Left colon (tissue), 2 donors: ENCODE results near the gene CA6. TPM values are rescaled to one million over a fixed set of nuclear protein-coding genes. Genes with fewer than 3 reads are reported as not detected.
"Not testable (repeated sequence)": the region's sequence is repeated elsewhere in the genome, so short reads cannot be mapped to it uniquely, and the experiment has no call there.

Experiments used
- ATAC-seq: fragments of 200-7000 bp; cut with Tn5 transposase; one replicate; pipeline ENCODE4 v1.9.1; 2020; ENCODE audit warnings: mild to moderate bottlenecking, moderate library complexity
- DNase-seq, 2 donors: peaks; one replicate each; pipeline ENCODE4 v3.0.0-alpha.2; 2020
- intact Hi-C, 2 donors: fragments of 100-400 bp; cut with DNase I in 1 of 2; cut with micrococcal nuclease in 1 of 2; formaldehyde crosslinking; loops; one replicate each; pipeline versions ENCODE4 v1.11.2 to v1.14.0; 2022; cut with DNase I, micrococcal nuclease
- total RNA-seq, 2 donors: library from RNA; stranded (reverse); fragmentation: NEBNext Ultra II Directional; extraction: Animal tissue kit (Norgen Biotek cat#: 25700); gene quantifications; one replicate each; pipeline ENCODE4 v1.2.1, GENCODE V29; 2021
- donor health status: DM: no; HTN: no; CAD: no.
- donor health status: DM: yes; HTN: yes; CAD: no.

Gene CA6
- total RNA-seq, 2 donors from 2014 or later, result not detected

DNA sequence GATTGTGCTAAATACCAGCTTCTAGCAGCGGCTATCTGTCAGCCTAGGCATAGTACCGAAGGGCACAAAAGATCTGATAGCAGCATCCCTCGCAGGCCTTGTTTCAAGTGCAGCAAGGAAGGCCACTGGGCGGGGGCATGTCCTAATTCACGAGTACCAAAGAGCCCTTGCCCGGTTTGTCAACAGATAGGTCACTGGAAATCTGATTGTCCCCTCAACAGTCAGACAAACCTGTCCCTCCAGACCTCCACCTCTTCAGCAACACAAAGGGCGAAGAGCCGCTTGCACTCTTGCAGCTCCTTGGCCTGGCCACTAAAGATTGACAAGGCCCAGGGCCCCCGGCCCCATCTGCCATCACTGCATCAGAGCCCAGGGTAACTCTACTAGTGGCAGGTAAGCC, 22.7 kb upstream of the CA6 start:
- intact Hi-C loops, result no loop called here
- ATAC-seq, result no peak
- no peak for DNase-seq

DNA sequence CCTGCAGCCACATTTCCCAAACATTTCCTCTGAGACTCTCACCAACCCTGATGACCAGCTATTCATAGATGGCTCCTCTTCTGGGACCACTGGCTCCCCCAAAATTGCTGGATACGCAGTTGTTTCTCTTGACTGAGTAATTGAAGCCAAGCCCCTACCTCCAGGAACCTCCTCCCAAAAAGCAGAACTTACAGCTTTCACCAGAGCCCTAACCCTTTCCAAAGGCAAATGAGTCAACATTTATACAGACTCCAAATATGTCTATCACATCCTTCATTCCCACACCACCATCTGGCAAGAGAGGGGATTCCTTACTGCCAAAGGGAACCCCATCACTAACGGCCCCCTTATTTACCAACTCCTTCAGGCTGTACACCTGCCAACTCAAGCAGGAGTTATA, 20.3 kb upstream of the CA6 start:
- intact Hi-C loops, result no loop called here
- DNase-seq (no peak), ATAC-seq (no peak)

DNA sequence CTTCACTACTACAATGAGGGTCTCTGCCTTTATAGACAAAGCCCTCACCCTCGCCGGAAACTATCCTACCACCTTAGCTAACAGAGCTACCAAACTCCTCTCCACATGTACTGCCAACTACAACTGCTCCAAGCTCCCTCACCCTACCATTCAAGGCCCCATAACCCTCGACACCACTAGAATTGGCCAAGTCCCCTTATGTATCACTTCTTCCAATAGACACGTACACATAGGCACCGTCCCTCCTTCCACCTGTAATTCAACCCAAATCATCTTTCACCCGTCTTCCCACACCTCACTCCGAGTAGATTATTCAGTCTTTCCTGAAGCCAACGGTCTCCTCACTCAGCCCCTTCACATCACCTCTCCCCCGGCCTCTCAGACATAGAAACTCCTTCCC, 19.7 kb upstream of the CA6 start:
- no peak for ATAC-seq
- intact Hi-C loops, result no loop called here
- no peak for DNase-seq

DNA sequence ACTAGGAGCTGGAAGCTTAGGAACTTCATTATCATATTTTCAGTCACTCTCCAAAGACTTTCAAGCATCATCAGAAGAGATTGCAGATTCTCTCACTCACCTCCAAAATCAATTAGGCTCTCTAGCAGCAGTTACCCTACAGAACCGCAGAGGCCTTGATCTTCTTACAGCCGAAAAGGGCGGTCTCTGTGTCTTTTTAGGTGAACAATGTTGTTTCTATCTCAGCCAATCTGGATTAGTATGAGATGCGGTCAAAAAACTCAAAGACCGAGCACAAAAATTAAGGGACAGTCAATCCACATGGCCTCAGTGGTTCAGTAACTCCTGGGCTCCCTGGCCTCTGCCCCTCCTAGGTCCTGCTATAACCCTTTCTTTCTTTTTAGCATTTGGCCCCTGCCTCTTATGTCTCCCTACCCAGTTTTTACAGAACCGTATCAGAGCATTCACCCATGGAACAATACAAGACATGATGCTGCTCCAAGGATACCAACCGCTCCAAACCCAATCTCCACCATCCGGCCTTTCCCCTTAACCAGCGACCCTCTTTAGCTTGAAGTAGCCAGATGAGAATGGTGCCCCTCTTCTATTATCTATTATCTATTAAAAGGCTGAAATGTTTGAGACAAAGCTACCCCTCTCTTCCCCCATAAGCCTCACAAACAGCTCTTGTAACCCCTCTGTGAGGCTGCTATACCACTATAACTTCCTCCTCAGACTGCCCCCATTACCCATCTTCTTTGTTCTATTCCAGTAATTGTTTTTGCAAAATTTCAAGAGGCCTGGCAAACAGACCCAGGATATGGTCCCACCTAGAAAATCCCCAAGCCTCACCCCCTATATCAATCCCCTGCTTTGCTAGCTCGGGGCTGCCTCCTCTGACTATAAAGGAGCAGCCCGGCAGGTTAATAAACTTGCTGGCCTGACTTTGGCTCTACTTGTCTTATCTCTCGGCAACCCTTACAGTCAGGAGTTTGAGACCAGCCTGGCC, 18.7 kb upstream of the CA6 start:
- no peak for DNase-seq
- intact Hi-C loops, result no loop called here
- ATAC-seq, result no peak

DNA sequence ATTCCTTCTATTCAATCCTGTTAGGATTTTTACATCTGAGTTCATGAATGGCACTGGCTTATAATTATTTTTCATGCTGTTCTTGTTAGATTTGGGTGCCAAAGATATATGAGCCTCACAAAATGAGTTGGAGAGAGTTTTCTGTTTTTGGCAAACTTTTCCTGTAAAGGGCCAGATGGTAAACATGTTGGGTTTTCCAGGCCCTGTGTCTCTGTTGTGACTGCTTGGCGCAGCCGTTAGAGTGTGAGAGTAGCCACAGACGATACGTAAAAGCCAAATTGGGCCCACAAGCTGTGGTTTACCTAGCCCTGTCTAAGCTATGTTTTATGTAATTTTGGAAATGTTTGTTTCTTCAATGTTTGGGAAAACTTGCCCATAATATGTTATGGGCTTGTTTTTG, 15.6 kb upstream of the CA6 start:
- intact Hi-C loops, result no loop called here
- ATAC-seq, result no peak
- no peak for DNase-seq

DNA sequence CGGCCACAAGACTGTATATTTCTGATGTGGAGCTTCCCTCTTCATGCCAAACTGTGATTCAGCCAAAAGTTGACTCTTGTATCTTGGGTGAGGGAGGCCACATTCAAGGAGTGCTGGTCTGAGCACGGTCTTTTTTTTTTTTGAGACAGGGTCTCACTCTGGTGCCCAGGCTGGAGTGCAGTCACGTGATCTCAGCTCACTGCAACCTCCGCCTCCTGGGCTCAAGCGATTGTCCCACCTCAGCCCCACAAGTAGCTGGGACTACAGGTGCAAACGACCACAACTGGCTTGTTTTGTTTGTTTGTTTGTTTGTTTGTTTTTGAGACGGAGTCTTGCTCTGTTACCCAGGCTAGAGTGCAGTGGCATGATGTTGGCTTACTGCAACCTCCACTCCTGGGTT, 8.6 kb upstream of the CA6 start:
- intact Hi-C loops, ATAC-seq, DNase-seq: not testable (repeated sequence)

DNA sequence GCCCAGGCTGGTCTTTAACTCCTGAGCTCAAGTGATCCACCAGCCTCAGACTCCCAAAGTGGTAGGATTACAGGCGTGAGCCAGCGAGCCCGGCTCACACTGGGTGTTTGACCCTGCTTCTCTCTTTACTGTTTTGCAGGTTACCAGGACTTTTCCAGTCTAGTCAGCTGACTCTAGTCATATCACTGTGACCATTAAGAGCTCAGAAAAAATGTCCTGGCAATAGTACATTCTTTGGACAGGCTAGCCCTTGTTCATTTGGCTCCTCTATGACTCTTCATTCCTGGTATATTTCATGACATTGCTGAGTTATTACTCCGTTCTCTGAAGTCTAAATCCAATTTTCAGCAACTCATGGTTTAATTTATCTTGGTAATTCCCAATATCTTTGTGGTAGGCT, 8.0 kb upstream of the CA6 start:
- intact Hi-C loops, result no loop called here
- DNase-seq (no peak), ATAC-seq (no peak)

DNA sequence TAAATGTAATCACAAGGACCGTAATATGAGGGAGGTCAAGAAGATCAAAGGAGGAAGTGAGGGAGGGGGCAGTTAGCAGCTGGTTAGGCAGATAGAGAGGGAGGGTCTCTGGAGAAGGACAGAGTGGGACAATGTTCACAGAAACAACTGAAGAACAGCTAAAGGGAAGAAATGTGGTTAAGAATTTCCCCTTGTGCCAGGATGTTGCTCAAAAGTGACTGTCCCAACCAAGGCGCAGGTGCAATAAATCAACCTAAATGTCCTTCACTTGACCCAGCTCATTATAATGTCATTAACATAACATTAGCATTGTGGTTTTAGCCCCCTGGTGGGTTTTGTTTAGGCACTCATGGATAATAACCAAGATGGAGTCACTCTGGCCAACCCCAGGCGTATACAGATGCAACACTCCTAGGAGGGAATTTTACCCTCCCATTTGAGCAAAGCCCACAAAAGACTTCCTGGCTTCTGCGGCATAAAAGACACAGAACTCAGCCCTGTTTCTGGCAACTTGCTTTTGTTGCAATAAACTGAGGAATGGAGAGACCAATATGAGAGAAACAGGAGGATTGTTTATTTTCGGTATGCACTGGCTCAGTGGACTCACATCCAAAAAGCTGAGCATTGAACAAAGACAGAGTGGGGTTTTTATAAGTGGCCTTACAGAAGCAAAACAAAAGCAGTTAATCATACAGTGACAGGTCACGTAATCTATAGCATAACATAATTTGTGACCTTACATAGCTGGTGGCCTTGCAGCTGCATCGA, 7.3 kb upstream of the CA6 start:
- no peak for ATAC-seq
- intact Hi-C loops, result no loop called here
- DNase-seq, result no peak

DNA sequence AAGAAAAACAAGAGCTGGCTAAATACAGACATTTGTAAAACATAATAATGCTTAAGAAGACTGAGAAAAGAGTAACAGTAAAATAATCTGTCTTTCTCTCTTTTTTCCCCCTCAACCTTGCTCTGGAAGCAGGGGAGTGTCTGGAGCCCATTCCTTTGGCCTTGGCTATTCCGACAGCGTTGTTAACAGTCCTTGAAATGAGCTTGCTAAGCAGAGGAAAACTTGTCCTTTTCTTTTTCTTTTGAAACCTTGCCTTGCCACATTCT, 6.7 kb upstream of the CA6 start:
- no peak for DNase-seq

DNA sequence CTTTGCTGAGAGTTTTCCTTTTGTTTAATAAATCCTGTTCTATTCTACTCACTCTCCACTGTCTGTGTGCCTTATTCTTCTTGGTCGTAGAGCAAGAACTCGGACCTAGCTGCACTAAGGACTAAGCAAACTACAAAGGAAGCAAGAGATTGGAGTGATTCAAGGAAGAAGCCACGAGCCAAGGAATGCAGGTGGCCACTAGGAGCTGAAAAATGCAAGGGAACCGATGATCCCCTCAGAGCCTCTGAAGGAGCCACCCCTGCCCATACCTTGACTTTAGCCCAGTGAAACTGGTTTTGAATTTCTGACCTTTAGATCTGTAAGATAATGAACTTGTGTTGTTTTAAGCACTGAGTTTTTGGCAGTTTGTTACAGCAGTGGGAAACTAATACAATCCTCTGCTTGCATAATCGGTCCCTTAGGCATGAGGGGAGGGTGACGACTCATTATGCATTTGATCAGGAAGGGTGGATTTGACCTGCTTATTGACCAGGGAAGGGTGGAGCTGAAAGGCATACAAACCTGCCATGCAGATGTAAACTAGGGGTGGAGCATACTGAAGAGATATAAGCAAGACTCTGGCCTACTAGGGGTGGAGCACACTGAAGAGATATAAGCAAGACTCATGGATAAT, 6.2 kb upstream of the CA6 start:
- intact Hi-C loops, result no loop called here
- DNase-seq, result no peak
- ATAC-seq, result peak; percentile 85

More for the DNA sequence above, 6.7 kb upstream of the CA6 start:
- ATAC-seq, result no peak
- intact Hi-C loops, result no loop called here

DNA sequence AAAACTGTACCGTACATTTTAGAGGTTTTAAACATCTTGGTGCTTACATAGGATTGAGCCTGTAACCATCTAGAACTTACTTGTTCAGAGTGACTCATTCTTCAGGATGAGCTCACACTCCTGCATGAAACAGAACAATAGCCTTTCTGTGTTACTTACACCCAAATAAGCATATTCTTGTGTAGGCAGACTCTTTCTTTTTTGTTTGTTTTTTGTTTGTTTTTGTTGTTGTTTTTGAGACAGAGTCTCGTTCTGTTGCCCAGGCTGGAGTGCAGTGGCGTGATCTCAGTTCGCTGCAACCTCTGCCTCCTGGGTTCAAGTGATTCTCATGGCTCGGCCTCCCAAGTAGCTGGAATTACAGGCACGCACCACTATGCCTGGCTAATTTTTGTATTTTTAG, 3.8 kb upstream of the CA6 start:
- intact Hi-C loops, result no loop called here
- DNase-seq (no peak), ATAC-seq (no peak)

DNA sequence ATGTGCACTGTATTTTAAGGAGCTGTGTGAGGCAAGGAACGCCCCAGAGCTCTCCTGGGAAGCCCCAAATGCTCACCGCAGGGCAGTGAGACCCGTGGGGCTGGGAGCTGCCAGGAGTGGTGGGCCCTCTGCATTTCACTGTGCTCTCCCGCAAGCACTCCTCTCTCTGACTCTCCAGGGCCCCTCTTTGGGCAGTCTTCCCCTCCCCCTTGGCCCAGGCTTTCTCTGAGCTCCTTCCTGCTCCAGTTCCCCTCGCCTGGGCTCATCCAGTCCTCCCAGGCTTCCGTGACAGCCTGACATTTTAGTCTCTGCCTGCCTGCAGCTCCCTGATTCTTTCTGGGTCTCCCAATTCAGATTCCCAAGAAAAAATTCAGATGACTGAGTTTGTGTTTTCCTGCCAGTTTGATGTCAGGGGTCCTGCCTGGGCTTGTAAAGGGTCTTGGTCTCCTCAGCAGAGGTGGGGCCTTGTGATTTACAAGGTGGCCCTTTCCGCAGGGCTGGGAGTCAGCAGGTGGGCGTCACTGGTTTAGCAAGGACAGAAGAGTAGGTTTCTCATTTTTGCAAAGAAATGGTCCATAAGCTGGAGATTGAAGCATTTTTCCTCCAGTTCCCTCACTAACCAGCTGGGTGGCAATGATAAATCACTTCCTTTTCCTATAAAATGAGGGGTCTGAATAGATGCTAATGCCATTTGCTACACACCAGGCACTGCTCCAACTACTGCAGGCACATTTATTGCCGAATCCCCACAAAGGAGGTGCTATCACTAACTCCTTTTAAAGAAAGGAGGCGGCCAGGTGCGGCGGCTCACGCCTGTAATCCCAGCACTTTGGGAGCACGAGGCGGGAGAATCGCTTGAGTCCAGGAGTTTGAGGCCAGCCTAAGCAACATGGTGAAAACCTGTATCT, 1.9 kb upstream of the CA6 start:
- DNase-seq, result no peak
- no peak for ATAC-seq
- intact Hi-C loops, result no loop called here

DNA sequence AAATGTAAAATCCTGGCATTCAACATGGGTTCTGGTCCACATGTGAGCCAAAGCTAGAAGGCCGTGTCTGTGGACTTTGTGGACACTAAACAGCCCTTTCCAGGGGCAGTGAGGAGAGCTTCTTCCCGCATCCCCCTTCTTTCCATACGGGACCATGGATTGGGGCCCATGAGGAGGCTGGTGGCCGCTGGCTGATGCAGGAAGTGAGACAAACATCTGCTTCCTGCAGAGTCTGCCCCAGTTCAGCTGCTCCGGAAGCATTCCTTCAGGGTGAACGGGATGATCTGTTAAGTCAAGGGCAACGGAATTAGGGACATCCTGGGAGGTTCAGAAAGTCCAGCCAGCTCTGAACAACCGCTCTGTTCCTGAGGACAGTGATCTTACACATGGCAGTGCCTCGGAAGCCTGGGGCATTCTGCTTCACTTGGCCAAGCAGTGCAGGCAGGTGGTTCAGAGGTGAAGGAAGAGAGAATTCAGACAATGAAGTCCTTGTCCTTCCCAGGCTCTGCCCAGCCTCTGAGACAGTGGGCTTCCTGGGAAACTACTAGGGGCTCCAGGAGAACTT, 1.5 kb downstream of the CA6 start:
- no peak for ATAC-seq
- DNase-seq, result no peak
- intact Hi-C loops, result no loop called here

DNA sequence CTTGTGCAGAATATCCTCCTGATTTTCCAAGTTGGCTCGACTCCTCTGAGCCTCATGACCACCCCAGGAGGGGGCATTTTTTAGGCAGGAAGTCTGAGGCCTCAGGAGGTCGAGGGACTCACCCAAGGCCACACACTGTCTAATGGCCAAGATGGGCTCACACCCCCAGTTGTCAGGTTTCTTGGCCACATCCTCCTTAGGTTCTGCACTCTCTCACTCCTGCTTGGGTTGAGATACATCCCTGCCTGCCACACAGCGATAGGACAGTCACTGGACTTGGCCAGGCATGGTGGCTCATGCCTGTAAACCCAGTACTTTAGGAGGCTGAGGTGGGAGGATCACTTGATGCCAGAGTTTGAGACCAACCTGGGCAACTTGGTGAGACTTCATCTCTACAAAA, 4.6 kb downstream of the CA6 start:
- no peak for DNase-seq
- intact Hi-C loops, result no loop called here
- no peak for ATAC-seq

DNA sequence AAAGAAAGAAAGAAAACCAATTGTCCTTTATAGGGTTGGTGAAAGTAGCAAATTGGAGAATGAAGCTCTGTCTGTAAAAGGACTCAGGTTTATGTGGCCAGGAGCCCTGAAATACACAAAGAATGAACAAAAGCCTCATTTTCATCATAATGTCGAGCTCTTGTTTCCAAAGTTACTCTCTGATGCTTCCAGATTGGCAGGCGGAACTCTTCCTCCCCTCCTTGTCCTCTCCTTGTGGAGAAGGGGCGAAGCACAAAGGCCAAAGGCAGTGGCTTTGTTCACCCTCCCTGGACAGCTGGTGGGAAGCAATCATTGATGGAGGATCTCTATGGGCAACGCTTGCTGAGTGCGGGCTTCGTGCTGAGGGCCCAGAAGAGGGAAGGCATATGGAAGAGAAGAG, 5.6 kb downstream of the CA6 start:
- intact Hi-C loops, result no loop called here
- ATAC-seq (no peak), DNase-seq (no peak)

DNA sequence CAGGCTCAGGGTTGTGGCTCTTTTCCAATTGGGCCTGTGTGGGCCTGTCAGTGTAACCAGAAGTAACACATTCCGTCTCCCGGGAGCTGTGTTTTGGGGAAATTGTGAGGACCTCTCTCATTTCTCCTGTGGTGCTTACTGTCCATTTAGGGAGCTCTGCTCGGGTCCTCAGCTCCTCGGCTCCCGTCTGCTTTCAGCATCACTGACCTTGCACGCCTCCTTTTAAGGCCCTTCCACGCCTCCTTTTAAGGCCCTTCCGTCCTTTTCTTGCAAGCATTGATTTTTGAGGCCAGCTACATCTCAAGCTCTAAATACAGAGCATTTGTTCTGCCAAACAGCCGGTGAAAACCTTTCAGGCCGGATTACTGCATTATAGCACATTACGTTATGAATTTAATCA, 9.7 kb downstream of the CA6 start:
- intact Hi-C loops, result no loop called here
- ATAC-seq (no peak), DNase-seq (no peak)

DNA sequence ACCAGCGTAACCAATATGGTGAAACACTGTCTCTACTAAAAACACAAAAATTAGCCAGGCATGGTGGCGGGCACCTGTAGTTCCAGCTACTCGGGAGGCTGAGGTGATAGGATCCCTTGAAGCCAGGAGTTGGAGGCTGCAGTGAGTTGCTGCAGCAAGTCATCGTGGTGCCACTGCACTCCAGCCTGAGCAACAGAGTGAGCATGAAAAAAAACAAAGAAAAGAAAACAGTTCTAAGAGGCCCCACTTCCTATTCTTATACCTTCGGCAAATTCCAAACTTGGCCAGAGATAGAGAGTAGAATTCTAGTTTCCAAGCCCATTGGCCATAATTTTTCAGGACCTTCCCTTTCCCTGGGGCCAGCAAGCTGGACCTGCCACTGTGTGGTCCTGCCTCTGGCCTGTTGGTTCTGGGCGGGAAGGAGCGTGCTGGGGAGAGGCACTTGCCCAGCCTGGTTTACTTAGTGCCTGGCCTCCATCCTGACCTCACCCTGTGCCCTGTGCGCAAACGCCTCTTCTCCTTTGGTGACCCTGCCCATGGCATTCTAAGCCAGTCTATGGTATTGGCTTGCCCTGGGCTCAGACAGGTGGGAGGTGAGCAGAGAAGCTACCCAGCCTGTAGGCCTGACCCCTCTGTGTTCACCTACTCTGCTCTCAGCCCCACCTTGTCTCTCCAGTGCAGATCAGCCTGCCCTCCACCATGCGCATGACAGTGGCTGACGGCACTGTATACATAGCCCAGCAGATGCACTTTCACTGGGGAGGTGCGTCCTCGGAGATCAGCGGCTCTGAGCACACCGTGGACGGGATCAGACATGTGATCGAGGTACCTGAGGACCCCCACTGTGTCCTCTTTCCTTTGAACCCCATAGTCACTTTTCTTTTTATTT, 11.0 kb downstream of the CA6 start:
- intact Hi-C loops, result no loop called here
- ATAC-seq, result no peak
- DNase-seq, result no peak
